Measurements from ENCODE around the gene ZBTB7B. TPM values are rescaled to one million over a fixed set of nuclear protein-coding genes. Genes with fewer than 3 reads are reported as not detected.

Gene ZBTB7B
- 29.2 and 36.5 TPM in 2 replicates for total RNA-seq

DNA sequence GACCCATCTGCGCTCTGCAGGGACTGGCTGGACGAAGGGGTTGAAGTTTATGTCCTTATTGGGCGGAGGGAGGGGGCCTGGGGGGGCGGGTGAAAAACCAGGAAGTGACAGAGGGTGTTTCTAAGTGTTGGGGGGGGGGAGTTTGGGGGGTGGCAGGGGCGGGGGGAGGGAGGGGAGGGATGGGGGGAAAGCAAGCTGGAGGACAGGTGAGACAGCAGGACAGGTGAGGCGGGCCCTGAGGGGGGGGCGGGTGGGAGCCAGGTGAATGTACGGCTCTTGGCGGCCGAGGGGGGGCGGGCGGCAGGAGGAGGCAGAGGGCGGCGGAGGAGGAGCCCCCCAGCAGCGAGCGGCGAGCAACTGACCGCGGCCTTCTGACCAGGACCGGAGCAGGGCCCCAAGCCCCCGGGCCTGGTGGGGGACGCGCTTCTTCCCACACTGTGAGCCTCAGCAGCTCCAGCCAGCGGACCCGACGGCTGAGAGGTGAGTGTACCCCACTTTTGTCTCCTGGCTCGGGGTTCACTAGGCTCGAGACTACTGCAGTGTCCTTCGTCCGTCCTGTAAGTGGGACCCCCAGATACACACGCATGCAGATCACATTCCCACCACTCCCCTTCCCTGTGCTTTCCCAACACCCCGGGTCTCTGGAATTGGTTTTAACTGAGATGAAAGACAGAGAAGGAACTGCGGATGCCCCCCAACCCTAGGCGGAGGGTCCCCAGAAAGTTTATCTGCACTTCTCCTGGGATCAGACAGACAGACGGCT is at the start of gene ZBTB7B:
TSS of gene ZBTB7B (plus strand) at position 339 of the 763 bp plus-strand sequence. CDS start 11,859 bp downstream, outside the sequence.
- DNase-seq (ENCODE audit: low read depth): no peak

DNA sequence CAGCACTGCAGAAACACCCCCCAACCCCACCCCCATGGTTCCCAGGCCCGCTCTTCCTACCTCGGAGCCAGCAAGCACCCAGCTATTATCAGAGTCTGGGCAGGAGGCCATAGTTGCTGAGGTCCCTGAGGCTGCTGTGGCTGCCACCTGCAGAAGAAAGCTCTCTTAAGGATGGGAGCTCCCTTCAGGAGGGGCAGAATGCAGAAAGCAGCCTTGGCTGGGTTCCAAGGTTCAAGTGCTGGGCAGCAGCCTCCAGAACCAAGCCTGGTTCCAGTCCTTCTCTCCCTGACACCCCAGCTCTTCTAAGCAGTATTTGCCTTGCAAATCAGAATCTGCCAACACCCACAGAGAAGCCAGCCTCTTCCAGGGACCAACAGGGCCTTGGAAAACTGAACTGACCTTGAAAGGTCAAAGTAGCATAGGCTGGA is 49.0 kb upstream of the ZBTB7B start:
- no peak for DNase-seq (ENCODE audit: low read depth)

DNA sequence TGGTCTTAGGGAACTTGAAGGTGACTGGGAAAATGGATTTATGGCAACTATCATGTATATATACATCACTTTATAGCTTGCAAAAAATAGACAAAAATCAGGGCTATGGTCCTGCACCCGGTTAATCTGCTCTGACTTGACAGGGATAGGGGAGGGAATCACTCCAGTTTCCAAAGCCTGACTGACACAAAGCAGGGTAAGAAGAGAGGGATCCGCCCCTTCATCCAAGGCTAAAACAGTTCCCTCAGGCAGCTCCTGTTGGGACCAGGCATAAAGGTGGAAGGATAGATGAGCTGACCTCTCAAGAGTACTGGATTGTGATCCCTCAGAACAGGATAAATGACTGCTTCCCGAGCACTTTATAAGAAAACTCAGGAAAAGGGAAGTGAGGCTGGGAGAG is 48.1 kb upstream of the ZBTB7B start:
- no peak for DNase-seq (ENCODE audit: low read depth)

DNA sequence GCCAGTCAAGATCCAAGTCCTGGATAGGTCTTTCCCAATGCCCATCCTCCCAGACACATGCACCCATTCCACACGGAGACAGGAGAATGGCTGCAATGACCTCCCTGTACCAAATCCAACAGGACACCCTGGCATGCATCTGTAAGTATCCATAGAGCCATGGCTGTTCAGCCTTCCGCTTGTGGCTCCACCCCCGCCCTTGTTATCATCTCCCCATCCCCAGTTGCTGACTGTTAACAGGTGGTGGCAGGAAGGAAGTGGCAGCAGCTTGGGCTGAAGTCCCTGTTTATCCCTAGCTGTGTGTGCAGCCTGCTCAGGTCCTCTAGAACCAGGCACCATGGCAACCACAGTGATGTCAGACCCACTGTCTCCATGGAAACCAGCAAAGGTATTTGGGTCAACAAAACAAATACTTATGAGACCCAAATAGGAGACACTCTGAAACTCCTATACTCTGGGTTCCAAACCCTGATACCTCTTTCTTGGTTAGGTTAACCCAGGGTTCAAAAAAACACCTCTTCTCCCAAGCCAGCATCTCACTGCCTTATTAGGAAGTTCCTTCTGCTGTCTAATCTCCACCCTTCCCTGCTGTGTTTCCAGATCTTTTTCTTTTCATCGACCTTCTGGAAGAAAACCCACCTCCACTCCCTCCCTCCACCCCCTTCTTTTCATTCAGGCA is 47.4 kb upstream of the ZBTB7B start:
- DNase-seq (ENCODE audit: low read depth): peak; percentile 81

DNA sequence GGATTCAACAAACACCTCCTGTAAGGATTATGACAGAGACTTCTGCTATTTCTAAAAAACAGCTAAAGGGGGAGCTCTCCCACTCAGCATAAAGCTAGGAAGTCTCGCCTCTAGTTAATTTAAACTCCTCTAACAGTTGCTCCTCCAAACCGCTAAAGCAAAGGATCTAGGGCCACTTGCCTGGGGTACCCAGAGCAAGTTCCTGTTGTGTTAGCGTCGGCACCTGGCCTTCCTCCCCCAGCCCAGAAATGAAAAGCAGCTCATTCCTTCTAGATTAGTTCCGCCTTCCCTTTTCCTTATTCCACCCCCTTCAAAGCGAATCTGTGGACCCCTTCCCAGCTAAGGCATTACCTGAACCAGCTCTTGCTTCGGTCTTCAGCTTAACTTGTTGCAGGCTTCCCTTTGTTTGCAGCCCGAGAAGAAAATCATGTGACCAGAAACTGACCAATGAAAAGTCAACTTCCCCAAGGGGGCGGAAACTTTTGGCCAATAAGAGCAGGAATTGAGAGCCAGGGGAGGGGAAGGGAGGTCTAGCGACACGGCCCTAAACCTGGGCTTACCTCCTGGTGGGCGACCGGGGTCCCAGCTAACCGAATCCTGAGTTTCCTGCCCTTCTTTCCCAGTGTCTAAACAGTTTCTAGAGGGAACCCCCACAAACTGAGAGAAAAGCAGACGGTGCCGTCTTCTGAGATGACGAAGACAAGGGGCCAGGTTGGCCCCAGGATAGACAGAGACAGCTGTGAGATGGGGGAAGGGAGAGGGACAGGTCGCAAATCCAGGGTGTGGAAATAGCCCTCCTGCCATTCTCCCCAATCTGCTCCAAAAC is 46.7 kb upstream of the ZBTB7B start, which contains the start of gene PBXIP1:
TSS of gene PBXIP1 (minus strand) at position 382 of the 826 bp plus-strand sequence. CDS start 2,378 bp downstream, outside the sequence.
- peak; percentile 94 for DNase-seq (ENCODE audit: low read depth)

DNA sequence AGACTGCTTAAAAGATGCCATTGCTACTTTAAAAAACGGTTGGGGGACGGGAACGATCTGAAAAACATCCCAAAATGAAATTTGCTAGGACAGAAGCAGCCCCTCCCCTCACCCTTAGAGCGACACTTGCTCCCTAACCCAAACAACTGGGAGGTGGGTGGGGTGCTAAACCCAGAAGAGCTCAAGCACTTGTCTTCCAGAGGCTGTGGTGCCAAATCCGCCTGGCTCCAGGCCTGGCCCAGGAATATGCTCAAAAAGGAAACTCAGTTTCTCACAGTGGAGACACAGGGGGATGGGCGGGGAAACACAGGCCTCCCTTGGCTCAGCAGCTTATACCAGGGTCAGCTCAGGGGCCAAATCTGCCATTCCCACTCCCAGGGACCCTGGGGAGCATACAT is 46.1 kb upstream of the ZBTB7B start:
- DNase-seq (ENCODE audit: low read depth): no peak

DNA sequence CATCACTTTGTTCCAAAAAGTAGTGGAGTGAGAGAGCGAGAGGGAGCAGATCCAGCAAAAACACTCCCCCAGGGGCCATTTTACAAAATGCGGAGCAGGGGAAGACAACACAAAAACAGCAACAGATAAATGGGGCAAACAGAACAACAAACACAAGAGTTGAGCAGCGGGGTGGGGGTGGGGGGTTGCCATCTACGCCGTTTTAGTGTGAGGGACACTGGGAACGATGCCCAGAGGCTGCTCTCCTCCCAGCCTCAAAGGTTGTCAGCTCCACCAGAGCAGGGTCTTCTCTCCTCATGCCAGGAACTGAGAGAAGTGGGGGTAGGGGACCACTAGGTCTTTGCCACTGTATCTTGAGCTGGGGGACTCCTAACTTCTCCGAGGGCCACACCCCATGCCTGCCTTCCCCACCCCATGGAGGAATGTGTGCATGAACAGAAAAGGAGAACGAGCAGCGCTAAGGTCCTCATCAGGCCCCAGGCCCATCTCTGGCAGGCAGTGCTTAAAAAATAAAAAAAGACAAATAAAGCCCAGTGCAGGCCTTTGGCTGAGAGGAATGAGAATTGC is 45.4 kb upstream of the ZBTB7B start:
- DNase-seq (ENCODE audit: low read depth): no peak

DNA sequence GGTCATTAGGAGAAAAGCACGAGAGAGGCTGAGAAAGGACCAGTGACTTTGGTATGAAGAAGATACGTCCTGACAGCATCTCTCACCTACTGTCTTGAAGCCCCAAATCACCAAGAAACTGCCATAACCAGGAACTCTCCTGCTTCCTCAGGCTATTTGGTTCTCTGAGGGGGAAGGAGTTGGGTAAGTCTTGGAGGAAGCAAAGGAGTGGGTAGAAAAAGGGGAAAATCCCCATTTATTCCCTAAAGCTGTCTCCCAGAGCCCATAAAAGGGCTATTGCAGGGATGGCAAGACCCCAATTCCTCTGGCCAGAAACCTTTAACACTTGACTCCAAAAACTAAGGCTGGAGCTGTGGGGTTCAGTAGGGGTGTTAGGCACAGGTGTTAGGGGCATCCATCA is 44.6 kb upstream of the ZBTB7B start:
- no peak for DNase-seq (ENCODE audit: low read depth)

DNA sequence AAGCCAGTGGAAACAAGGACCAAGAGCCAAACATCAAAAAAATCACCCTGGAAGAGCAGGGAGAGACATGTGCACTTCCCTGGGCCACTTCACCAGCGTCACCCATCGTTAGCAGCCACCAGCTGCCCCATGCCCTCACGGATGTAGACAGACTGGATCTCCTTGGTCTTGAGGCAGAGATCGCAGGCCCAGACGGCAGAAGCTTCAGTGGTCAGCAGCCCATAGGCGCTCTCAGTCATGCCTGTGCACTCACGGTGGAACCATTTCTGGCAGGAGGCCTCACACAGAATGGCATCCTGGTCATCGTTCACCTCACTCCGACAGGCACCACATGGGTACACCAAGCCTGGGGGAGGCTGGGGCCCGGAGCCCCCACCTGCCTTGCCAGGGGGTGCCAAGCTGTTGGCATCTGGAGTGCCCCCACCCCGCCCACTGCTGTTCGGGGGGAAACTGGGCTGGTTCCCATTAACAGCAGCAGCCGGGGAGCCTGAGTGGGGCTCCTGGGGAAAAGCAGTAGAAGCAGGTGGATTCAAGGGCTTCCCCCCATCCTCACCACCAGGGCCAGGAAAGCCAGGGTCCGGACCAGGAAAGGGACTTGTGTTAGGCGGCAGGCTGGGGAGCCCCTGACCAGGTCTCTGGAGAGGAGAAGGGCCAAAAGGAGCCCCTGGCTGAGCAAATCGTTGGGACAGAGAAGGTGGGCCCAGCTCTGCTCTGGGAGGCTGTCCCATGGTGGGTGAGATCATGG is 43.7 kb upstream of the ZBTB7B start:
- no peak for DNase-seq (ENCODE audit: low read depth)

DNA sequence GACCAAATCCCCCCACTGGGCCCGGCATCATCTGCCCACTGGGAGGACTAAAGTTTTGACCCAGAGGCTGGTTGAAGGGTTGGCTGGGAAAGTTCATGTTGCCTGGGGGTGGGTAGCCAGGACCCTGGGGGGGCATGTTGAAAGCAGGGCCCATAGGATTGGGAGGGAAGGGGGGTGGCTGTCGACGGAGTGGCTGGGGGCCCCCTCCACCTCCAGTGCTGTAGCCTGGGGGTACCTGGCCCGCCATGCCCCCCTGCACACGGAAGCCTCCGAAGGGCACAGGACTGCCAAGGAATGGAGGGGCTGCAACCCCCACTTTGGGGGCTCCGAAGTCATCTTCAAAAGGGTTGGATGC is 43.2 kb upstream of the ZBTB7B start:
- DNase-seq (ENCODE audit: low read depth): no peak

DNA sequence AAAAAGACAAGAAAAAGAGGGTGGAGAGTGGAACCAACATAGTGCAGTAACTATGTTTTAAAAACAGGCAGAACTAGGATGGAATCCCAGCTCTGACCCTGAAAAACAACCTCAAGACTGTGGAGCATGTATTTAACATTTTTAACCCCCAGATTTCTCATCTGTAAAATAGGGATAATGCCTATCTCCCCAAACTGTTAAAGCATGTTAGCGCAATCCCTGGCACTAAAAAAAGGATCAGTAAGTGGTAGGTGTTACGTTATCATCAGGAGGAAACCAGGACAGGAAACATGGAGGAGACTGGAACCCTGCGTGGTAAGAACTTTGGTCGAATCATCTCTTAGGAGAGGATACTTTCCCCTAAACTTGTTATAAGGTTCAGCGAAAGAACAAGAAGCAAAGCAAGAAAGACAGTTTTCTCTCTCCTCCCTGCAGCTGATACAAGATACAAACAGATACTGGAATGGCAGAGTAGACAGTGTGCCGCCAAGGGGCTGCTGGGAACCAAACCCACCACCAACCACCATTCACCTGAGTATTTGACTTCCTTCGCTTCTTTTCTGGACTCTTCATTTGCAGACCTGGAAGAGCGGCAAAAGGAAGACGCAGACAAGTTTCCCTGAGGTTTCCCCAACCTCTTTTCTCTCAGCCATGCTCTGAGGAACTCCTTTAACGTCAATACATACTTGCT is 42.0 kb upstream of the ZBTB7B start:
- DNase-seq (ENCODE audit: low read depth): no peak

DNA sequence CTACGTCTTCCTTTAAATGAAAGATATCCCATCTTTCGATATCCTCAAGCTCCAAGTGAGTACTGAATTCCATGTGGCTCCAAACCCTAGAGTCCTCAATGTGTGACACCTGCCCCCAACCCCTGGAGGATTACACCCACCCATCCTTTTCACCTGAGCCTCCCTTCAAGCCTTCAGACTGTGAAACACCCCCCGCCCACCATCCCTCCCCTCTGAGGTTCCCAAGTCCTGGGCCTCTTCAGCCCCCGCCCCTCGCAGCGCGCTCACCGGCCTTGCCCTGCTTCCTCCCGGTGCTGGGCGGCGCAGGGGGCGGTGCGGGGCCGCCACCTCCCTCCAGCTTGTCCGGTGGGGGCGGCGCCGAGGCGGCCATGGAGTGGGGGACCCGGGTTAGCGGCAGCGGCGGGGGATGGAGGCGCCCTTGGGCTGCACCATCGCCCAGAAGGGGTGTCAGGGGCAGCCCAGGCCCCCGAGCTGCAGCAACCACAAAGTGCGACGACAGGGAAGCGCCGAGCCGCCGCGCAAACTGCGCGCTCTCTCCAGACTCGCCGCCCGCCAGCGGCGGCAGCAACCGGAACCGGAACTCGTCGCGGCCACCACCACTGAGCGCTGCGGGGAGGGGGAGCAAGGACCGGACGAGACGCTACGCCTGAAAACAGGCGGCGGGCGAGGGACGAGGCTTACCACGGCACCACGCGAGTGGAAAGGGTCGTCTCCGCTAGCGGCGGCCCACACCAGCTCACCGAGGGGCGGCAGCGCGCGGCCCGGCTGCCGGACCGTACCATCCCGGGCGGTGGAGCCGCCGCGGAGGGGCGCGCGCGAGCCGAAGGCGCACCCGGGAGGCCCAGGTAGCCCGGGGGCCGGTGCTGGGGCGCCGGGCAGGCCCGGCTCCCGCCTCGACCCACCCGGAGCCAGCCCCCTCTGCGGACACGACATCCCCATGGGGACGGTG is 41.1 kb upstream of the ZBTB7B start, which contains the start of gene PYGO2:
TSS of gene PYGO2 (minus strand) at position 576 of the 949 bp plus-strand sequence. CDS start at position 370, 206 bp downstream.
- peak; percentile 33 for DNase-seq (ENCODE audit: low read depth)

DNA sequence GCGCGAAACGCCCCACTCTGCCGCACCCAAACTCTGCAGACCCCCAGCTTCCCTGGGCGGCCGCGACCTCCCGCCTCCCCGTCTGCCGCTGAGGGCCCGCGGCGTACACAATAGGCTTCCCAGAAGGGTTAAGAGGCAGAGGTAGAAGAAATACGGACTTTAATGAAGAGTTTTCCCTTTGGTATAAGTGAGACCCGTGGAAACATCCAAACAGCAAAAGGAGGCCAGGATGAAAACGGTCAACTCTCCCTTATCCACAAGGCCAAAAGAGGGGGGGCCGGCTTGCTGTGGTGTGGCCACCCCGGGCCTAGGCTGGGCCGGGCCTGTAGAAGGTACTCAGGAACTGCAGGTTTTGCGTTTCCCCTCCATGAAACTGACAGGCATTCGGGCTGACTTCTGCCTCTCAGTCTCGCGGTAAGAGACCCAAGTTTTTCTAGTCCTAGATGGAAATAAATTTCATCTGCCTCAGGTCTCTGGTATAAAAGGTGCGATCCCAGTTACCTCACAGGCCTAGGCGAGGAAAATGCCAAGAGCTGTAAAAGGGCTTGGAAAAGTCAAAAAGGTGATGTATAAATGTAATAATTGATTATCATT is 40.3 kb upstream of the ZBTB7B start:
- no peak for DNase-seq (ENCODE audit: low read depth)

DNA sequence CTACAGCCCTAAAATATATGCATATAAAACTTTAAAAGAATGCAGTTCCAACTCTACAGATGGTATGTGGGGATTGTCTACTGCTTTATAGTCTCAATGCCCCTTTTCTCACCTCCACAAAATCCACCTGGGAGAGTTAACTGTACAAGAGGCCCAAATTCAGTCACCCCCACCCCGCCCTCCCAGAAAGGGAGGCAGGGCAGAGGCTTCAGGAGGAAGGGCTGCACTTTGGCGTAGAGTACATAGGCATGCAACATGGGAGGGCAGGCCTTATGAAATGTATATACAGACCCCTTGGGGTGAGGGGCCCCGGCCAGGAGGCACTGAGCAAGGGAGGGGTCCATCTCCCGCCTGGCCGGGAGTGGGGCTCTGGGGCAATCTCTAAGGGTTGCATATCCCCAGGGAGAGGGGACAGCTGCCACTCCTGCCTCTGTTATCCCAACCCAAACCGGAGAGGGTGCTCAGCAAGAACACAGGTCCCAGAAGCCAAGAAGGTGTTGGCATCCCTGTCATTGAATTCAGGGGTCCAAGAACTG is 39.7 kb upstream of the ZBTB7B start:
- DNase-seq (ENCODE audit: low read depth): no peak

DNA sequence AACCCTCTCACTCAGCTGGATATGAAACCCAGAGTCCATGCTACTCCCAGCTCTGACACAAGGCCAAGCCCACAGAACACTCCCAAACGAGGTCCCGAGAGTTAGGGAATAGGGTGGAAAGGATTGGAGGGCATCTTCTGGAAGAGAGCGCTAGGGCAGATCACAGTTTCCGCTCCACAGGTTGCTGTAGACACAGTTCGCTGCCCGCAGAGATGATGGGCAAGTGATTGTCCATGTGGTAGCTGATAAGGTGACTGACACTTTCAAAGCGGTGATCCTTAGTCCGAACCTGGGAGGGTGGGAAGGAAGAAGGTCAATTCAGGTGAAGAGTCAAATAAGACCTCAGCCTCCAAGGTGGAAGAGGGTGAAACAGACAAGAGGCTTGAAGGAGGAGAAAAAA is 39.0 kb upstream of the ZBTB7B start:
- no peak for DNase-seq (ENCODE audit: low read depth)

DNA sequence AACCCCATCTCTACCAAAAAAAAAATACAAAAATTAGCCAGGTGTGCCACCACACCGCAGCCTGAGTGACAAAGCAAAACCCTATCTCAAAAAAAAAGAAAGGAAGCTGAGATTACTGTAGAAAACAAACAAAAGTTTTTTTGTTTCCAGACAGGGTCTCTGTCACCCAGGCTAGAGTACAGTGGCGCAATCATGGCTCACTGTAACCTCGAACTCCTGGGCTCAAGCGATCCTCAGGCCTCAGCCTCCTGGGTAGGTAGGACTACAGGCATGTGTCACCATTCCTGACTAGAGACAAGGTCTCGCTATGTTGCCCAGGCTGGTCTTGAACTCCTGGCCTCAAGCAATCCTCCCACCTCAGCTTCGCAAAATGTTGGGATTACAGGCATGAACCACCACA is 38.2 kb upstream of the ZBTB7B start:
- DNase-seq (ENCODE audit: low read depth): no peak

DNA sequence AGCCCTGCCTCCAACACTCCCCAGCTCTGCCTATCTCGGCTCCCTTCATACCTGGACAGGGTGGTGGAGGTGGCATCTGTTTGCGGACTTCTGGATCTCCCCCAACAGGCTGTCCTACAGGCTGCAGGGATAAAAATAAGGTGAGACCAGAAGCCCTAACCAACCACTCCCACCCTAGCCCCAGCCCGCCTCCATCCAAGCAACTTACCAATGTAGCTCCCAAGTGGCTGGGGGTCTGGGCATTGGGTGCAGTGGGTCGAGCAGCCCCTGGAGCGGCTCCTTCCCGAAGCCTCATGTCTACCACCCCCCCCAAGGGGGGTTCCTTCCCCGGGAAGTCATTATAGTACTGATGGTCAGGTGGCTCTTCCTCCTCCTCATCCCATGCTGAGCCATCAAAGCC is 36.5 kb upstream of the ZBTB7B start:
- no peak for DNase-seq (ENCODE audit: low read depth)

DNA sequence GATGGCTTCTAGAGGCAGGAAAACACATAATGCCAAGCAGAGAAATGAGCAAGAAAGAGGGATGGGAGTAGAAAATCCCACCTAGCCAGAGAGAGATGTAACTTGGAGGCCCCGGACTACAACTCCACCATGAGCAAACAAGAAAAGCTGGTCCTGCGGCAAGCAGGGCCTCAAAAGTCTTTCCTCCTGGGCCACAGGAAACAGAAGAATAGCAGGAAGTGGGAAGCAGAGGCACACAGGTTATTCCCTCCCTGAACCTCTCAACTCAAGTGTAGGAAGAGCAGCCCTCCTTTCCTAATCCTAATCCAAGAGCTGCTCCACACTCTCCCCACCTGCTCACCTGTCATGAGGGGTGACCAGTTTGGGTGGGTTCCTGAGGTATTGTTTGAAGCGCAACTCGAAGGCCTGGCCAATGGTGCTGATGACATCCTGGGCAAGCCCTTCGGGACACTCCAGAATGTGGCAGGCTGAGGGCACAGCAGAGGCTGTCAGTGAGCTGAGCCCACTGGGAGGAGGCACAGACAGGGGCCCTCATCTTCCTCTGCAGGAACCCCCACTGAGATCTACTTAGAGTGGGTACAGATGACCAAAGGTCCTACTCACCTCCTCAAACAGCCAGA is 35.2 kb upstream of the ZBTB7B start:
- DNase-seq (ENCODE audit: low read depth): no peak

All from renal cortical epithelial cell (primary cell).